ENCODE results near the gene ANKFY1. TPM values are rescaled to one million over a fixed set of nuclear protein-coding genes. Genes with fewer than 3 reads are reported as not detected.
"Not testable (repeated sequence)": the region's sequence is repeated elsewhere in the genome, so short reads cannot be mapped to it uniquely, and the experiment has no call there.

ANKFY1 gene
- total and polyA plus RNA-seq, 11 donors: 9.4 to 44.9 (median 23.9) TPM

DNA sequence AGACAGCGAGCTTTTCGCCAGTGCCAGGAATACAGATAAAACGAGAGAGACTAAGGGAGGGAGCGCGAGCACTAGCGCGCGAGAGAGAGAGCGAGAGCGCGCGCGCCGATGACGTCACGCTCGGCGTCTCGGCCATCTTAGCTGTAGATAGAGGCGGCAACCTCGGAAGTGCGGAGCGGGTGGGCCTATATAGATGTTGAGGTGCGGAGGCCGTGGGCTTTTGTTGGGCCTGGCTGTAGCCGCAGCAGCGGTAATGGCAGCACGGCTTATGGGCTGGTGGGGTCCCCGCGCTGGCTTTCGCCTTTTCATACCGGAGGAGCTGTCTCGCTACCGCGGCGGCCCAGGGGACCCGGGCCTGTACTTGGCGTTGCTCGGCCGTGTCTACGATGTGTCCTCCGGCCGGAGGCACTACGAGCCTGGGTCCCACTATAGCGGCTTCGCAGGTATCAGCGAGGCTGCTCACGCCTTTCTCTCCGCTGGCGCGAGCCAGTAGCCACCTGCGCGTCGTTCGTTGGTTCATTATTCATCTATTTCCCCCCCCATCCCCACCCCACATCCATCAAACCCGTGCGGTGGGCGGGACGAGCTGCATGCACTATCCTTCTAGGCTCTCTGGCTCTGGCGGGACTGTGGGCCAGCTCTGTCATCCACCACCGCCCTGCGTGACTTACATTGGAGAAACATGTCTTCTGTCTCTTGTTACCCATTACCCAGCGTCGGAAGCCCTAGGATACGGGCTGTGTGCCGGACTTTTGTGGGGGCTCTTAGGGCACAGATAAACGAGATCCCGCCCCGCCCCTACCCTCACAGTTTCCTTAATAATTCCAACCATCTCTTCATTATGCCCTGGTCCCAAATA lies 120.0 kb downstream of the ANKFY1 start:
- ATAC-seq: peak; percentile 90 to 96 (median 94)
- DNase-seq: peak; percentile 91 to 96 (median 93)
- H3K27ac ChIP-seq: peak overlapping the region; percentile 96 to 100 (median 98)
- intact Hi-C loops (cut with DNase I): loop anchor here in 1 of 10 donors (5.0 to 10.0 kb wide), 2 partner anchors 61 to 224 kb away; partner anchors contain the start of gene UBE2G1
- 1 to 2% (median 1%) methylated on average over 62 to 69 of the region's 69 CpGs for WGBS, 4 donors
- no peaks in the 10 kb centered on the region for H3K9me3 ChIP-seq
- no peaks in the 10 kb centered on the region for H3K27me3 ChIP-seq
- peak overlapping the region; percentile 66 to 95 (median 85) for H3K4me3 ChIP-seq
- peaks cover 0 to 14% (median 0%) of the 10 kb centered on the region in 9 donors for H3K36me3 ChIP-seq
- peaks cover 0 to 42% (median 36%) of the 10 kb centered on the region in 12 donors for H3K4me1 ChIP-seq
- peak in 1 of 2 donors; percentile 58 for TF ChIP-seq POLR2A (IDR thresholded peaks at IDR 0.05)
- TF ChIP-seq, protein P1, sequence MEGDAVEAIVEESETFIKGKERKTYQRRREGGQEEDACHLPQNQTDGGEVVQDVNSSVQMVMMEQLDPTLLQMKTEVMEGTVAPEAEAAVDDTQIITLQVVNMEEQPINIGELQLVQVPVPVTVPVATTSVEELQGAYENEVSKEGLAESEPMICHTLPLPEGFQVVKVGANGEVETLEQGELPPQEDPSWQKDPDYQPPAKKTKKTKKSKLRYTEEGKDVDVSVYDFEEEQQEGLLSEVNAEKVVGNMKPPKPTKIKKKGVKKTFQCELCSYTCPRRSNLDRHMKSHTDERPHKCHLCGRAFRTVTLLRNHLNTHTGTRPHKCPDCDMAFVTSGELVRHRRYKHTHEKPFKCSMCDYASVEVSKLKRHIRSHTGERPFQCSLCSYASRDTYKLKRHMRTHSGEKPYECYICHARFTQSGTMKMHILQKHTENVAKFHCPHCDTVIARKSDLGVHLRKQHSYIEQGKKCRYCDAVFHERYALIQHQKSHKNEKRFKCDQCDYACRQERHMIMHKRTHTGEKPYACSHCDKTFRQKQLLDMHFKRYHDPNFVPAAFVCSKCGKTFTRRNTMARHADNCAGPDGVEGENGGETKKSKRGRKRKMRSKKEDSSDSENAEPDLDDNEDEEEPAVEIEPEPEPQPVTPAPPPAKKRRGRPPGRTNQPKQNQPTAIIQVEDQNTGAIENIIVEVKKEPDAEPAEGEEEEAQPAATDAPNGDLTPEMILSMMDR (IDR thresholded peaks at IDR 0.05): peak in 1 of 12 donors; percentile 12

DNA sequence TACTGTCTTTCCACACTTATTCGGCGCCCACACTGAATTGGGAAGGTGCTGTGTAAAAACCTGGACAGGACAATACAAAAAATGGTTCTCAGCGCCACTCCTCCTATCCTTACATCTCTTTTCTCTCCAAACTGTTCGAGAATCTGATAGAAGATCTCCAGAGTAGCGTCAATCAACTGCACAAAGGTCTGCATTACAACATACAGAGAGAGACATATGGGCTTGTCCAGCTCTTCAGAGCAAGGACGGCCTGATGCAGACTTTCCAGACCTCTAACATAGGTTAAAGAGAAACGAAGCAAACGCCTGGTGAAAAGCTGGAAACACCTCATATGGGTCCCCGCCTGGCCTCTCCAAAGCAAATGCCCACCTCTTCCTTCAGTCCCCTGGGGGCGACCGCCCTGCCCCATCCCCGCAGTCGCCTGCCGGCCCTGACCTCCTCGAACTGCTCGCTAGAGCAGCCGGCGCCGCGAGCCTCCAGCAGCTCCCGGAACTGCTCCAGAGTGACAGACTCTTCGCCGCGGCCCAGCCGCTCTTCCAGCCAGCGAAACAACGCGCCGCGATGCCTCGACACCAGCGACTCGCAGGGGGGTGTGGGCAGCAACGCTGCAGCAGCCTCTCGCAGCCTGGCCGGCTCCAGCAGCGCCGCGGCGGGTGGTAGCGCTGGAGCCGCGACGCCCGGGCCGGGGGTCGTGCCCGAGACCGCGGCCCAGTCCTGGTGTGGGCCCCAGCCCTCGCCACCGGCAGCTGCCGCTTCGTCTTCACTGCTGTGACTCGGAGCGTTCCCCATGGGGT lies 121.5 kb downstream of the ANKFY1 start:
- no peaks in the 10 kb centered on the region for H3K9me3 ChIP-seq
- intact Hi-C loops (cut with DNase I): loop anchor here in 1 of 10 donors (5.0 to 10.0 kb wide), 2 partner anchors 62 to 225 kb away; partner anchors contain the start of gene UBE2G1
- peak overlapping the region; percentile 84 to 100 (median 98) for H3K27ac ChIP-seq
- WGBS, 4 donors: 3 to 7% (median 4%) methylated on average over 22 to 56 of the region's 56 CpGs
- peak overlapping the region; percentile 66 to 95 (median 85) for H3K4me3 ChIP-seq
- H3K36me3 ChIP-seq: peaks cover 0 to 14% (median 0%) of the 10 kb centered on the region in 9 donors
- TF ChIP-seq, protein P1 (IDR thresholded peaks at IDR 0.05): no peak
- TF ChIP-seq POLR2A (IDR thresholded peaks at IDR 0.05): no peak
- ATAC-seq: peak in 2 of 4 donors; percentile 16 to 29
- peaks cover 3 to 56% (median 48%) of the 10 kb centered on the region in 12 donors for H3K4me1 ChIP-seq
- DNase-seq: peak; percentile 21 to 78 (median 48)
- H3K27me3 ChIP-seq: no peaks in the 10 kb centered on the region

DNA sequence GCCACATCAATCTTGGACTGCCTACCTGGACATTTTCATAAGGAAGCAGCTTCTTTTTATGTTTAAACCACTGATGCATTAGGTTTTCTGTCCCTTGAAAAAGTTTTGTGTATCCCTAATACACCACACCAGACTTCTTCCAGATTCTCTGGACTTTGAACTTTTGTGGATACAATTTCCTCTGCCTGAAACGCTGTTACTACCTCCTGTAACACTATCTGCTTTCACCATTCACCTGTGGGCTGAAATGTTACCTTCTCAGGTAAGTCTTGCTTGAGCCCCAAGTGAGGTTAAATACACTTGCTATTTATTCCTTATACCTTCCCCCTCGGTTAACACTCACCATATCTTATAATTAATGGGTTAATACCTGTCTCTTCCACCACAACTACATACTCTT lies 123.7 kb downstream of the ANKFY1 start:
- intact Hi-C loops (cut with DNase I): loop anchor here in 1 of 10 donors (5.0 to 10.0 kb wide), 2 partner anchors 65 to 227 kb away; partner anchors contain the start of gene UBE2G1
- no peaks in the 10 kb centered on the region for H3K9me3 ChIP-seq
- no peak overlapping the region for H3K27ac ChIP-seq
- no peaks in the 10 kb centered on the region for H3K27me3 ChIP-seq
- H3K36me3 ChIP-seq: peaks cover 0 to 14% (median 0%) of the 10 kb centered on the region in 9 donors
- no peak for DNase-seq
- H3K4me3 ChIP-seq: peak overlapping the region in 1 of 12 donors; percentile 5
- 70 to 79% (median 78%) methylated on average over 2 of the region's 2 CpGs for WGBS, 4 donors
- peaks cover 3 to 75% (median 62%) of the 10 kb centered on the region in 12 donors for H3K4me1 ChIP-seq
- TF ChIP-seq POLR2A (IDR thresholded peaks at IDR 0.05): no peak
- TF ChIP-seq, protein P1 (IDR thresholded peaks at IDR 0.05): no peak
- no peak for ATAC-seq

DNA sequence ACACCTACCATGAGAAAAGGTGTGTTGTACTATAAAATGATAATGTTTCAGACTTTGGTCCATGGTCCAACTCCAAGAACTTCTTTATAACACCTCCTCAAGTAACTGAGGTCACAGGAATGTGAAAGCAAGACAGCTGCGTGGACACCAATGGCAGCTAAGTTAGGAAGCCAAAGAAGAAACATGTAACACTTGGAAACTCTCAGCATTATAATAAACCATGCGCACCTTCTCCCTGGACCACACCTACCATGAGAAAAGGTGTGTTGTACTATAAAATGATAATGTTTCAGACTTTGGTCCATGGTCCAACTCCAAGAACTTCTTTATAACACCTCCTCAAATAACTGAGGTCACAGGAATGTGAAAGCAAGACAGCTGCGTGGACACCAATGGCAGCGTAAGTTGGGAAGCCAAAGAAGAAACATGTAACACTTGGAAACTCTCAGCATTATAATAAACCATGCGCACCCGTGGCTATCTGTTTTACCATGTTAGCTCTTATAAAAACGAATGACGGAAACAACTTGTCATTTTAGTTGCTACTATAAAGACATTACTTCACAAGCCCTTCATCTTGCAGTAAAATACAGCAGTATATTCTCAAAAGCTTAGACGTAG lies 124.8 kb downstream of the ANKFY1 start:
- 73 to 76% (median 74%) methylated on average over 7 to 9 of the region's 9 CpGs for WGBS, 4 donors
- not testable (repeated sequence) for DNase-seq, ATAC-seq, H3K4me3 ChIP-seq, H3K27ac ChIP-seq, H3K27me3 ChIP-seq, H3K9me3 ChIP-seq
- intact Hi-C loops (cut with DNase I): loop anchor here in 1 of 10 donors (10.0 kb wide), 1 partner anchor 64 kb away; no protein-coding TSS in a partner anchor
- Histone ChIP-seq H3K4me1 (peaks cover 3 to 76% (median 63%) of the 10 kb centered on the region in 12 donors), H3K36me3 (peaks cover 0 to 14% (median 0%) of the 10 kb centered on the region in 9 donors)
